Erythroblast (primary cell): ENCODE measurements around the gene PCDH1.
"Not testable (repeated sequence)": the region's sequence is repeated elsewhere in the genome, so short reads cannot be mapped to it uniquely, and the experiment has no call there.

Source experiments
- DNase-seq, 2 experiments: peaks; one replicate each; lab custom pipeline; 2025; lab: John Stamatoyannopoulos, UW
- GATA1 ChIP-seq: IDR thresholded peaks from 2 replicates; pipeline ENCODE4 v1.6.1; 2011; ENCODE audit warnings: low read depth, mild to moderate bottlenecking, control low read depth, low read length, moderate library complexity
- POLR2A ChIP-seq: IDR thresholded peaks from 2 replicates; pipeline ENCODE4 v1.6.1; 2011; ENCODE audit warnings: mild to moderate bottlenecking, low read length

The PCDH1 gene

GRCh38 chr5:141835928-141836670 lies 42.1 kb downstream of the PCDH1 start:
- TF ChIP-seq POLR2A (no peak), GATA1 (no peak)

GRCh38 chr5:141834331-141834730 lies 43.9 kb downstream of the PCDH1 start:
- no peak for DNase-seq

More at GRCh38 chr5:141835928-141836670, 42.1 kb downstream of the PCDH1 start:
- no peak for DNase-seq

GRCh38 chr5:141832131-141832530 lies 46.1 kb downstream of the PCDH1 start:
- TF ChIP-seq GATA1 (no peak), POLR2A (no peak)
- DNase-seq = no peak

More at GRCh38 chr5:141834331-141834730, 43.9 kb downstream of the PCDH1 start:
- TF ChIP-seq GATA1 (no peak), POLR2A (no peak)

- no peak for TF ChIP-seq POLR2A
- TF ChIP-seq GATA1 = no peak
Measured at GRCh38 chr5:141828162-141828561, 50.0 kb downstream of the PCDH1 start.

GRCh38 chr5:141826674-141827073 lies 51.5 kb downstream of the PCDH1 start:
- TF ChIP-seq GATA1 (no peak), POLR2A (no peak)
- DNase-seq = no peak

More at GRCh38 chr5:141828162-141828561, 50.0 kb downstream of the PCDH1 start:
- no peak for DNase-seq

- peak; percentile 23 to 36 for DNase-seq
Measured at GRCh38 chr5:141825791-141826560, 52.2 kb downstream of the PCDH1 start.

GRCh38 chr5:141825241-141825671 lies 53.0 kb downstream of the PCDH1 start:
- TF ChIP-seq GATA1 = no peak
- TF ChIP-seq POLR2A = no peak
- no peak for DNase-seq

More at GRCh38 chr5:141825791-141826560, 52.2 kb downstream of the PCDH1 start:
- TF ChIP-seq POLR2A (no peak), GATA1 (no peak)

GRCh38 chr5:141824717-141825116 lies 53.5 kb downstream of the PCDH1 start:
- DNase-seq = no peak
- TF ChIP-seq GATA1 = no peak
- TF ChIP-seq POLR2A = no peak

- TF ChIP-seq GATA1 (no peak), POLR2A (no peak)
Measured at GRCh38 chr5:141823056-141823455, 55.2 kb downstream of the PCDH1 start.

GRCh38 chr5:141822144-141822543 lies 56.1 kb downstream of the PCDH1 start:
- no peak for TF ChIP-seq GATA1

More at GRCh38 chr5:141823056-141823455, 55.2 kb downstream of the PCDH1 start:
- DNase-seq = no peak

GRCh38 chr5:141821430-141821925 lies 56.7 kb downstream of the PCDH1 start:
- TF ChIP-seq POLR2A = no peak
- TF ChIP-seq GATA1 = no peak
- DNase-seq = peak; percentile 18 to 62

More at GRCh38 chr5:141822144-141822543, 56.1 kb downstream of the PCDH1 start:
- DNase-seq = peak in 1 of 2 experiments; percentile 11

GRCh38 chr5:141820686-141821085 lies 57.5 kb downstream of the PCDH1 start:
- not testable (repeated sequence) for DNase-seq

GRCh38 chr5:141817631-141818030 lies 60.6 kb downstream of the PCDH1 start:
- TF ChIP-seq GATA1 (no peak), POLR2A (no peak)
- DNase-seq = no peak

GRCh38 chr5:141816598-141817399 lies 61.4 kb downstream of the PCDH1 start:
- TF ChIP-seq GATA1 (no peak), POLR2A (no peak)
- DNase-seq = no peak
